HUES6 (cell line): Measurements from ENCODE around the gene UNC5C.
"Not testable (repeated sequence)": the region's sequence is repeated elsewhere in the genome, so short reads cannot be mapped to it uniquely, and the experiment has no call there.

Experiments
- H3K27ac ChIP-seq: 2 replicates; pipeline ENCODE4 v1.7.0; 2013; ENCODE audit warnings: low read depth, mild to moderate bottlenecking, low read length, inconsistent platforms
- H3K27me3 ChIP-seq: 2 replicates; pipeline ENCODE4 v1.6.1; 2013; ENCODE audit warnings: low read length; ENCODE audit not compliant: control insufficient read depth, insufficient read depth
- H3K36me3 ChIP-seq: 2 replicates; pipeline ENCODE4 v1.6.1; 2013; ENCODE audit warnings: low read length; ENCODE audit not compliant: control insufficient read depth, insufficient read depth
- H3K4me1 ChIP-seq: 2 replicates; pipeline ENCODE4 v1.6.1; 2013; ENCODE audit warnings: low read length; ENCODE audit not compliant: control insufficient read depth, insufficient read depth
- H3K4me3 ChIP-seq: 2 replicates; pipeline ENCODE4 v1.5.1; 2013; ENCODE audit warnings: low read depth, low read length
- H3K9ac ChIP-seq: one replicate; pipeline ENCODE4 v1.6.1; 2013; ENCODE audit warnings: mild to moderate bottlenecking, low read length
- H3K9me3 ChIP-seq: 2 replicates; pipeline ENCODE4 v1.6.1; 2013; ENCODE audit warnings: low read depth, low read length; ENCODE audit not compliant: control insufficient read depth, insufficient read depth

The UNC5C gene

DNA sequence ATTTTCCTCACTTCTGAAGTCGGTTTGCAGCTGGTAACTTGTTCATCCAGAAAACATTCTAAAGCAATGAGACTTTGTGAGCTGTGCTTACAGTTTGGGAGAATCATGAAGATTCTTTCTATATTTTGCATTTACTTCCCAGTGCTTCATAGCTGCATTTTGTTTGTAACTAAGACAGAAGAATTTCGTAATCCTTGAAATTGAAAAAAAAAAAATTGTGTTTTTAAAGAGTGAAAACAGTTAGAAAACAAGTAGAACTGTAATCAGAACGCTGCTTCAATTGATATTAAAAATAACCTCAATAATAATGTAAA, 392.4 kb downstream of the UNC5C start:
- Histone ChIP-seq H3K27me3 (no peaks in the 10 kb centered on the region), H3K4me3 (no peak overlapping the region), H3K4me1 (peaks cover 19% of the 10 kb centered on the region), H3K27ac (no peak overlapping the region), H3K9me3 (no peaks in the 10 kb centered on the region), H3K9ac (no peak overlapping the region), H3K36me3 (no peaks in the 10 kb centered on the region)

DNA sequence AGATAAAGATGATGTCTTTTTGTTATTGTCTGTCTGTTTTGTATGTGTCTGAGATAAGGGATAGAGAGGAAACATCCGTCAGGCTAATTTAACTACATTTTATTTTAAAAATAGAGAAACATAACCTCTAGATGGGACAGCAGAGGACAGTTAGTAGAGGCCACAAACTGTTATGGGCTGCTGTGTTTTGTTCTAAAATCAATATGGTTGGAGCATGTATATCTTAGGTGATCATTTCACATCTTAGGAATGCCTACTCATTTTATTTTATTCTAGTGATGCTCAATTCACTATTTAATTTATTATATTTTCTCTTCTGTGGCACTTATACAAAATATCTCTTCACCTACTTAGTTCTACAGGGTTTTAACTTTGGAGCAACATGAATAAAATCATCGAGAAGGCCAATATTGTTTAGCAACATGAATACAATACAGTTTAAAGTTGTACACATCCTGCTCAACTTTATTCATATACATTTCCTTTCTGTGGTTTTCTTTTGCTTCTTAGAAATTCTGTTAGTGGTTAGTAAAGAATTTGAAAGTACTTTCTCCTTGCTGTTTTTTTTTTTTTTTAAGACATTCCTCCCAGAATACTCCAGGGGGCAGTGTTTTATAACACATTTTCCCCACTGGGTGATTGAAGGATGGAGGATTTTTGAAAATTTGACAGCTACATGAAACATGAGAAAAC, 392.9 kb downstream of the UNC5C start:
- Histone ChIP-seq H3K4me1 (peaks cover 19% of the 10 kb centered on the region), H3K9me3 (no peaks in the 10 kb centered on the region), H3K36me3 (no peaks in the 10 kb centered on the region), H3K27ac (no peak overlapping the region), H3K4me3 (no peak overlapping the region), H3K27me3 (no peaks in the 10 kb centered on the region), H3K9ac (no peak overlapping the region)

DNA sequence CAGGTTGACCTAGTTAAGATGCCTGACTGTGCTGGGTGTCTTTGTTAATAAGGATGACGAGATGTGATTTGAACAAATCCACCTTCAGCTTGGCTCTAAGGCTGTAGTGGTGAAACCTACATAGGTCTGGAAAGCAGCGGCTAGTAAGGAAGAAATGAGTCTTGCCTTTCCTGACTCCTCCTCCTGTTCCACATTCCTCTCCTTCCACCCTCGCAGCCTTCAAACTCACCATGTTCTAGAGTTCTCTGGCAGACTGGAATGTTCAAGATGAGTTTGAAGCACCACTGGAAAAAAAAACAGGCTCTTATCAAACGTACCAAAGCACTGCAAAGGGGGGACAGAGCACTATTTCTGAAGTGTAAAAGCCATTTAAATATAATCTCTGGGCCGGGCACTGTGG, 395.6 kb downstream of the UNC5C start:
- Histone ChIP-seq H3K9me3 (no peaks in the 10 kb centered on the region), H3K4me1 (peaks cover 3% of the 10 kb centered on the region; the same call in 1 of the 2 replicates), H3K4me3 (no peak overlapping the region), H3K27ac (no peak overlapping the region), H3K27me3 (no peaks in the 10 kb centered on the region), H3K36me3 (no peaks in the 10 kb centered on the region), H3K9ac (no peak overlapping the region)

DNA sequence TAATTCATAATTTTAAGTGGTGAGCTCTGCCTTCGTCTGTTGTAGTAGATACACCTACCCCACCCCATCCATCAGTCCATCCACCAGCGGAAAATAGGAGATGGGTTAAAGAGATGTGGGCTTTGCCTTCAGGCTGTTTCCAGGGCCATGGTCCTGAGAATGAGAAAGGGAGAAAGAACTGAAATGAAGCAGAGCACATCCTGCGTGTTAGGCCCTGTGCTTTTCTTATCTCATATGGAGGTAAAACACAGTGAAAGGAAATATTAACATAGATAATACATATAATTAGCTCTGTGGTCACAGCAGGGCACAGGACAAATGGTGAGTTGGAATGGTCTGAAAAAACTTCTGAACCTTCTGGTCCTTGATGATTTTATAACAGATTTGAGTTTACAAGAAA, 397.5 kb downstream of the UNC5C start:
- Histone ChIP-seq H3K36me3 (no peaks in the 10 kb centered on the region), H3K9ac (no peak overlapping the region), H3K27me3 (no peaks in the 10 kb centered on the region), H3K4me3 (no peak overlapping the region), H3K9me3 (no peaks in the 10 kb centered on the region), H3K27ac (no peak overlapping the region), H3K4me1 (no peaks in the 10 kb centered on the region)

DNA sequence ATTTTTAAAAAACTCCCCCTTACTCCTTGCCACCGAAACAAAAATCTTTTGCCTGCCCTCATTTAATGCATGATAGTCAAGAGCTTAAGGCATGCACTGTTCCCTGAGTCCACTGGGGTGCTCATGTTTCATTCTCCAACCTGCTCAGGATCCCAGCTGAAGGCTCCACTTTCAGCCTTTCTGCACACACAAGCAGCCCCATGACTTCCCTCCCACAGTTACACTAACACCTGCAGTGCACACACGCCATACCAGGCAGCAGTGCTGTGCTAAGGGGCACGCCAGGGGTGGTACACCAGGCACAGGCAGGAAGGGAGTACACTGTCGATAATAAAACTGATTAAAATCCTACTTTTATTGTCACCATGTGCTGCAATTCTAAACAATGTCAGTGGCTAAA, 405.8 kb downstream of the UNC5C start:
- peaks cover 19% of the 10 kb centered on the region for H3K9me3 ChIP-seq
- H3K27me3 ChIP-seq = no peaks in the 10 kb centered on the region
- no peaks in the 10 kb centered on the region for H3K36me3 ChIP-seq
- H3K27ac ChIP-seq = no peak overlapping the region
- no peaks in the 10 kb centered on the region for H3K4me1 ChIP-seq
- H3K9ac ChIP-seq = no peak overlapping the region
- H3K4me3 ChIP-seq = no peak overlapping the region

DNA sequence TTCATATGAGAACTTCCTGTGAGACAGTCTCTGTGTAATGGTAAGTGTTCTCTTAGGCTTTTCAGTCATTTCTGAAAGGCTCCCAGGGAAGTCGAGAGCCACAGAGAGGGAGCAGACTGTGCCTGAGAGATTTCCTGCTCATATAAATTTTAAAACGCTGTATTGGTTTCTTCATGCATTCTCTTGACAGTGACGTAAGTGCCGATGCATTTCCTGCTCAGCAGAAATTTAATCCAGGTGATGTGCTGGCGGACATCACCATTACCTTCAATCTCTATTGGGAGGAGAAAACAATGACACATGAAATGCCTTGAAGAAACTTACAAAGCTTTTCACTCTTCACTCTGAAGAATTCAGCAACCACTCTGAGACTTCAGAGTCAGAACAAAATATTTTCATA, 407.4 kb downstream of the UNC5C start:
- Histone ChIP-seq H3K27me3 (no peaks in the 10 kb centered on the region), H3K36me3 (no peaks in the 10 kb centered on the region), H3K27ac (no peak overlapping the region), H3K4me3 (no peak overlapping the region), H3K9ac (no peak overlapping the region), H3K4me1 (no peaks in the 10 kb centered on the region), H3K9me3 (peaks cover 19% of the 10 kb centered on the region)

DNA sequence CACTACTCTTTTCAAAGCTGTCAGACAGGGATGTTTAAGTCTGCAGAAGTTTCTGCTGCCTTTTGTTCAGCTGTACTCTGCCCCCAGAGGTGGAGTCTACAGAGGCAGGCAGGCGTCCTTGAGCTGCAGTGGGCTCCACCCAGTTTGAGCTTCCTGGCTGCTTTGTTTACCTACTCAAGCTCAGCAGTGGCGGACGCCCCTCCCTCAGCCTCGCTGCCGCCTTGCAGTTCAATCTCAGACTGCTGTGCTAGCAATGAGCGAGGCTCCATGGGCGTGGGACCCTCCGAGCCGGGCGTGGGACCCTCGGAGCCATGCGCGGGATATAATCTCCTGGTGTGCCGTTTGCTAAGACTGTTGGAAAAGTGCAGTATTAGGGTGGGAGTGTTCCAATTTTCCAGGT, 409.3 kb downstream of the UNC5C start:
- H3K9me3 ChIP-seq = peaks cover 19% of the 10 kb centered on the region
- not testable (repeated sequence) for H3K27me3 ChIP-seq, H3K27ac ChIP-seq, H3K36me3 ChIP-seq, H3K9ac ChIP-seq, H3K4me1 ChIP-seq, H3K4me3 ChIP-seq

DNA sequence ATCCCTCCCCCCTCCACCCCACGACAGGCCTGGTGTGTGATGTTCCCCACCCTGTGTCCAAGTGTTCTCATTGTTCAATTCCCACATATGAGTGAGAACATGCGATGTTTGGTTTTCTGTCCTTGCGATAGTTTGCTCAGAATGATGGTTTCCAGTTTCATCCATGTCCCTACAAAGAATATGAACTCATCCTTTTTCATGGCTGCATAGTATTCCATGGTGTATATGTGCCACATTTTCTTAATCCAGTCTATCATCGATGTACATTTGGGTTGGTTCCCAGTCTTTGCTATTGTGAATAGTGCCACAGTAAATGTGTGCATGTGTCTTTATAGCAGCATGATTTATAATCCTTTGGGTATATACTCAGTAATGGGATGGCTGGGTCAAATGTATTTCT, 414.8 kb downstream of the UNC5C start:
- not testable (repeated sequence) for H3K27me3 ChIP-seq, H3K9me3 ChIP-seq, H3K9ac ChIP-seq, H3K36me3 ChIP-seq, H3K27ac ChIP-seq, H3K4me3 ChIP-seq, H3K4me1 ChIP-seq

DNA sequence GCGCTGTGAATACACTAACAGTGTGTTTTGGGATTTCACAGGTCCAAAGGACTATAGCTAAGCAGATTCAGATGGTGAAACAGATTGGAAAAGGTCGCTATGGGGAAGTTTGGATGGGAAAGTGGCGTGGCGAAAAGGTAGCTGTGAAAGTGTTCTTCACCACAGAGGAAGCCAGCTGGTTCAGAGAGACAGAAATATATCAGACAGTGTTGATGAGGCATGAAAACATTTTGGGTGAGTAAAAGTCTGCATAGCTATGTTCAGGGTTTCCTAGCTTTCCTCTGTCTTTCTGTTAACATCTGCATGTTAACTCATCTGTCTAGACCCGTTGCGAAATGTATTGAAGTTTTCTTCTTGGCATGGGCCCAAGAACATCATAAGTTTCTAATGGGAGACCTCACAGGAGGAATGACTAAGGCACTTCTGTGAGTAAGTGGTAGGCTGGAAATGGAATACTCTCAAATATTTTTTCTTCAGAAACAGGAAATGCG, 418.9 kb downstream of the UNC5C start:
- Histone ChIP-seq H3K9me3 (no peaks in the 10 kb centered on the region), H3K27ac (no peak overlapping the region), H3K36me3 (no peaks in the 10 kb centered on the region), H3K4me1 (no peaks in the 10 kb centered on the region), H3K27me3 (no peaks in the 10 kb centered on the region), H3K4me3 (no peak overlapping the region), H3K9ac (no peak overlapping the region)

DNA sequence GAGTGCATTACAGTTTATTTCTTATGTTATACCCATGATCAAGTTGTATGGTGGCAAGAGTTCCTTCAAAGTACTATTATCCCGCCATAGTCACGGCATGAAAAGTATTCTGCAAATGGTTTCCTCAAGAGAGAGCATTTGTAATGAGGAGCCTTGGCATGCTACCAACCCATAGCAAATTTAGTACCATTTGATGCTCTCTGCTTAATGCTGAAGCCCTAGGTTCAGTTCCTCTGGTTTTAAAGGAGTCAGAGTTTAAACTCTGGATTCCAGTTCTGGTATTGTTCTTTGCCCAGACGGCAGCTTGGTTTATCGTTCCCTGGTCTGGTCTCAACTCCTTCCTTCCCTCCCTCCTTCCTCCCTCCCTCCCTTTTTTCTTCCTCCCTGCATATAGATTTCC, 419.7 kb downstream of the UNC5C start:
- H3K4me1 ChIP-seq = no peaks in the 10 kb centered on the region

DNA sequence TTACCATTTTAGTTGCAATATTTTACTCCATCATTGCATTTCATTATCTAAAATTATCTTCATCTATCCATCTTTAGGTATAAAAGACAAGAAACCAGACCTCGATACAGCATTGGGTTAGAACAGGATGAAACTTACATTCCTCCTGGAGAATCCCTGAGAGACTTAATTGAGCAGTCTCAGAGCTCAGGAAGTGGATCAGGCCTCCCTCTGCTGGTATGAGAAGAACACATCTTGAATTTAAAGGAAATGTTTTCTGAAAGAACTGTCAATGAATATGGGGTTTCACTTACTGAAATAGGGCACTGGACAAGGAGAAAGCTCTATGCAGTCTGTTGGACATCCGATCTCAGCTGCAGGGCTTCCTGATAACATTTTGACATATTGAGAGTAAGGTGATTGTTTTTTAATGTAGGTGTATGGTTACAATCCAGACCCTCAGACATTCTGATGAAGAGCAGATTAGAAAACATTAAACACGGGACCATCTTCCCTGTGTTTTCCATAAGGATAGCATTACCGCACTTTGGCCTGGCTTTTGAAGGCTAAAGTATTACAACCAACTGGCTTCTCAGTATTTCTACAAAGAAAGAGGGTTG, 423.8 kb downstream of the UNC5C start:
- Histone ChIP-seq H3K9me3 (no peaks in the 10 kb centered on the region), H3K9ac (no peak overlapping the region), H3K27ac (no peak overlapping the region)

More for the DNA sequence above, 419.7 kb downstream of the UNC5C start:
- no peak overlapping the region for H3K27ac ChIP-seq
- H3K9me3 ChIP-seq = no peaks in the 10 kb centered on the region
- H3K27me3 ChIP-seq = no peaks in the 10 kb centered on the region
- H3K36me3 ChIP-seq = no peaks in the 10 kb centered on the region
- no peak overlapping the region for H3K9ac ChIP-seq
- no peak overlapping the region for H3K4me3 ChIP-seq

More for the DNA sequence above, 423.8 kb downstream of the UNC5C start:
- Histone ChIP-seq H3K4me1 (no peaks in the 10 kb centered on the region), H3K27me3 (no peaks in the 10 kb centered on the region), H3K4me3 (no peak overlapping the region), H3K36me3 (no peaks in the 10 kb centered on the region)
